Ascending aorta (tissue), 2 donors: ENCODE results near the gene KRTAP10-3. TPM values are rescaled to one million over a fixed set of nuclear protein-coding genes. Genes with fewer than 3 reads are reported as not detected.
"Not testable (repeated sequence)": the region's sequence is repeated elsewhere in the genome, so short reads cannot be mapped to it uniquely, and the experiment has no call there.

Experiments
- DNase-seq, 2 donors: peaks; one replicate each; pipeline ENCODE4 v3.0.0-alpha.2; 2019; ENCODE audit warnings: low spot score in 2 of 2
- H3K27ac ChIP-seq, 2 donors: fragments of 200-600 bp; sonication (generic); one replicate each; pipeline ENCODE4 v1.5.1; 2016 to 2017; ENCODE audit warnings: mild to moderate bottlenecking in 1 of 2
- H3K27me3 ChIP-seq: fragments of 200-600 bp; sonication (generic); one replicate; pipeline ENCODE4 v1.5.1; 2017
- H3K36me3 ChIP-seq, 2 donors: fragments of 200-600 bp; sonication (generic); one replicate each; pipeline ENCODE4 v1.5.1; 2016
- H3K4me1 ChIP-seq, 2 donors: fragments of 200-600 bp; sonication (generic); one replicate each; pipeline ENCODE4 v1.5.1; 2016 to 2017; ENCODE audit warnings: mild to moderate bottlenecking in 1 of 2
- H3K4me3 ChIP-seq, 2 donors: fragments of 200-600 bp; sonication (generic); one replicate each; pipeline ENCODE4 v1.5.1; 2016 to 2017; ENCODE audit warnings: mild to moderate bottlenecking in 1 of 2
- H3K9me3 ChIP-seq, 2 donors: fragments of 200-600 bp; sonication (generic); one replicate each; pipeline ENCODE4 v1.5.1; 2016
- CTCF ChIP-seq, 3 experiments: fragments of 200-600 bp in 2 of 3; fragments of 450-650 bp in 1 of 3; sonication (generic) in 2 of 3; IDR thresholded peaks; one replicate each; pipeline ENCODE4 v1.5.1; 2016 to 2019; ENCODE audit warnings: antibody characterized with exemption in 3 of 3, mild to moderate bottlenecking in 1 of 3, moderate library complexity in 1 of 3
- intact Hi-C: fragments of 100-400 bp; cut with DNase I; formaldehyde crosslinking; loops from one replicate; pipeline ENCODE4 v1.15.1; 2023
- total RNA-seq: library from RNA; depleted of rRNA; stranded (reverse); fragments of >200 nt; gene quantifications from one replicate; pipeline ENCODE4 v1.1.0, GENCODE V29; 2016

The KRTAP10-3 gene
- total RNA-seq, 1 donor from 2014 or later: not detected

- H3K4me1 ChIP-seq: no peaks in the 10 kb centered on the region
- DNase-seq: no peak
- TF ChIP-seq CTCF (IDR thresholded peaks at IDR 0.05): no peak
- intact Hi-C loops: no loop called here
- H3K36me3 ChIP-seq: no peaks in the 10 kb centered on the region
- no peaks in the 10 kb centered on the region for H3K9me3 ChIP-seq
- H3K27me3 ChIP-seq: no peaks in the 10 kb centered on the region
- H3K27ac ChIP-seq: no peak overlapping the region
- no peak overlapping the region for H3K4me3 ChIP-seq
Measured at GRCh38 chr21:44568261-44568660, 9.7 kb upstream of the KRTAP10-3 start.

GRCh38 chr21:44567481-44568171, 9.0 kb upstream of the KRTAP10-3 start:
- peaks cover 0 to 5% of the 10 kb centered on the region in 2 donors for H3K9me3 ChIP-seq
- intact Hi-C loops: no loop called here
- no peaks in the 10 kb centered on the region for H3K4me1 ChIP-seq
- H3K36me3 ChIP-seq: no peaks in the 10 kb centered on the region
- no peak for DNase-seq
- no peak overlapping the region for H3K27ac ChIP-seq
- no peak overlapping the region for H3K4me3 ChIP-seq
- no peak for TF ChIP-seq CTCF (IDR thresholded peaks at IDR 0.05)
- H3K27me3 ChIP-seq: no peaks in the 10 kb centered on the region

GRCh38 chr21:44566403-44566802, 7.8 kb upstream of the KRTAP10-3 start:
- Histone ChIP-seq H3K4me3 (no peak overlapping the region), H3K27ac (no peak overlapping the region), H3K27me3 (no peaks in the 10 kb centered on the region), H3K36me3 (no peaks in the 10 kb centered on the region), H3K4me1 (no peaks in the 10 kb centered on the region), H3K9me3 (peaks cover 0 to 12% of the 10 kb centered on the region in 2 donors)
- DNase-seq: no peak
- no peak for TF ChIP-seq CTCF (IDR thresholded peaks at IDR 0.05)
- intact Hi-C loops: no loop called here

- Histone ChIP-seq H3K4me1 (no peaks in the 10 kb centered on the region), H3K4me3 (no peak overlapping the region), H3K27ac (no peak overlapping the region), H3K27me3 (no peaks in the 10 kb centered on the region), H3K9me3 (peaks cover 0 to 12% of the 10 kb centered on the region in 2 donors), H3K36me3 (no peaks in the 10 kb centered on the region)
- TF ChIP-seq CTCF (IDR thresholded peaks at IDR 0.05): no peak
- intact Hi-C loops: no loop called here
- DNase-seq: no peak
Measured at GRCh38 chr21:44564886-44565598, 6.4 kb upstream of the KRTAP10-3 start.

GRCh38 chr21:44564099-44564498, 5.5 kb upstream of the KRTAP10-3 start:
- no peak overlapping the region for H3K4me3 ChIP-seq
- H3K4me1 ChIP-seq: no peaks in the 10 kb centered on the region
- no peaks in the 10 kb centered on the region for H3K36me3 ChIP-seq
- H3K9me3 ChIP-seq: peaks cover 0 to 12% of the 10 kb centered on the region in 2 donors
- H3K27ac ChIP-seq: no peak overlapping the region
- H3K27me3 ChIP-seq: no peaks in the 10 kb centered on the region
- intact Hi-C loops: no loop called here
- no peak for TF ChIP-seq CTCF (IDR thresholded peaks at IDR 0.05)
- DNase-seq: no peak

- H3K27ac ChIP-seq, intact Hi-C loops, H3K27me3 ChIP-seq, DNase-seq, H3K4me1 ChIP-seq, H3K36me3 ChIP-seq, H3K4me3 ChIP-seq: not testable (repeated sequence)
- peaks cover 0 to 12% of the 10 kb centered on the region in 2 donors for H3K9me3 ChIP-seq
Measured at GRCh38 chr21:44558329-44558675, 293 bp downstream of the KRTAP10-3 start.
